C4-2B (cell line): ENCODE results near the gene IFT25.
A peak's percentile ranks its signal among the peaks of the same experiment; 100 is the strongest.

Experiments used
- H3K27ac ChIP-seq: fragments of 450-650 bp; 2 replicates; pipeline ENCODE4 v1.5.1; 2017
- ZFX ChIP-seq: fragments of 450-650 bp; IDR thresholded peaks from 2 replicates; pipeline ENCODE4 v1.6.1; 2017
- TF ChIP-seq, protein P1 (sequence below): fragments of 450-650 bp; conservative IDR thresholded peaks from 2 replicates; pipeline ENCODE4 v1.5.1; 2017; ENCODE audit warnings: mild to moderate bottlenecking

Gene IFT25

DNA sequence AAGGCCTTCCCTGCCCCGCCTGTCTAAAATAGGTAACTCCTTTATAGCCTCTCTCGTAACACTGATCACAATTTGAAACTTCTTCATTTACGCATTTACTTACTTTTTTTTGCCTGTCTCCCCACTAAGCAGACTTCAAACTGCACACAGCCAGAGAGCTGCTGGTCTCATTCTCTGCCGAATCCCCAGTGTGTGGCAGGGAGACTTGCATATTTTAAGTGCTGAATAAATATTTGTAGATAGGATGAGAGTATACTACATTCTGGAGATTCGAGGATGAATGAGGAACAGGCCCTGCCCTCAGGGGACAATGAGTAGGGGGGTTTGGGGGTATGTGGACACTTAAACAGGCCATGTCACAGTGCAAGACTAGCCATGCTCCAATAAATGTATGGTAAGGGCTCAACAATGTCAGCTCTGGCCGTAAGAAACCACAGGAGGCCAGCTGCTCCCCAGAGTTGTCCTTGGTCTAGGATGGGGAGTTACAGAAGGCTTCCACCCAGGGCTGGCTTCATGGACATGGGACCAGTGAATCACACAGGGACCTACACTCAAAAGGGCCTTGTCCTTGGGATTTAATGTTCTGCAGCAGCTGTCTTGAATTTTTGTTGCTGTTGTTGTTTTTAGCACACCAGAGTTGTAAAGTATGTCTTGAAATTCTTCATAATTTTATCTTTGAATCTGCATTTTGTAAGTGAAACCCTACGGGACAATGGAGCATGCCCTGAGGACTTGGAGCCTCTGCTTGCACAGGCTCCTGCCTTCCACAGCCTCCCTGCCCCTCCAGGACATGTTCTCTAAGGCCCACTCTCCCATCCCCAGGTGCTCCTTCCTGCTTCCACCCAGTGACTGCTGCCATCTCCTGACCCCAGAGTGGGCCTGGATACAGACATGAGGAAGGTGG, 43.0 kb downstream of the IFT25 start:
- TF ChIP-seq, protein P1, sequence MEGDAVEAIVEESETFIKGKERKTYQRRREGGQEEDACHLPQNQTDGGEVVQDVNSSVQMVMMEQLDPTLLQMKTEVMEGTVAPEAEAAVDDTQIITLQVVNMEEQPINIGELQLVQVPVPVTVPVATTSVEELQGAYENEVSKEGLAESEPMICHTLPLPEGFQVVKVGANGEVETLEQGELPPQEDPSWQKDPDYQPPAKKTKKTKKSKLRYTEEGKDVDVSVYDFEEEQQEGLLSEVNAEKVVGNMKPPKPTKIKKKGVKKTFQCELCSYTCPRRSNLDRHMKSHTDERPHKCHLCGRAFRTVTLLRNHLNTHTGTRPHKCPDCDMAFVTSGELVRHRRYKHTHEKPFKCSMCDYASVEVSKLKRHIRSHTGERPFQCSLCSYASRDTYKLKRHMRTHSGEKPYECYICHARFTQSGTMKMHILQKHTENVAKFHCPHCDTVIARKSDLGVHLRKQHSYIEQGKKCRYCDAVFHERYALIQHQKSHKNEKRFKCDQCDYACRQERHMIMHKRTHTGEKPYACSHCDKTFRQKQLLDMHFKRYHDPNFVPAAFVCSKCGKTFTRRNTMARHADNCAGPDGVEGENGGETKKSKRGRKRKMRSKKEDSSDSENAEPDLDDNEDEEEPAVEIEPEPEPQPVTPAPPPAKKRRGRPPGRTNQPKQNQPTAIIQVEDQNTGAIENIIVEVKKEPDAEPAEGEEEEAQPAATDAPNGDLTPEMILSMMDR = no peak
- TF ChIP-seq ZFX = no peak
- H3K27ac ChIP-seq = no peak overlapping the region

DNA sequence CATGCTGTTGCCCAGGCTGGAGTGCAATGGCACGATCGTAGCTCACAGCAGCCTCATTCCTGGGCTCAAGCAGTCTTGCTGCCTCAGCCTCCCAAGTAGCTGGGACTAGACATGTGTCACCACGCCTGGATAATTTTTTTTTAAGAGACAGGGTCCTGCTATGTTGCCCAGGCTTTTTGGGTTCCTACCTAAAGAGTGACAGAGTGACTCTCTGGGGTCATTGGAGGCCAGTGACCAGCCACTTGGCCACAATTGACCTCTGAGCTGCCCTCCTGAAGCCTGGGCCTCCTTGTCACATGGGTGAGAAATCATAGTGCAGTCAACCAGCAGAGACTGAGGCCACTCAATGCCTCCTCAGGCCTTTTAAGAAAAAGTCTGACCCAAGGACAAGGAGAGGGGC, 45.8 kb downstream of the IFT25 start:
- TF ChIP-seq, protein P1 = no peak
- no peak for TF ChIP-seq ZFX
- peak overlapping the region; percentile 56 for H3K27ac ChIP-seq

DNA sequence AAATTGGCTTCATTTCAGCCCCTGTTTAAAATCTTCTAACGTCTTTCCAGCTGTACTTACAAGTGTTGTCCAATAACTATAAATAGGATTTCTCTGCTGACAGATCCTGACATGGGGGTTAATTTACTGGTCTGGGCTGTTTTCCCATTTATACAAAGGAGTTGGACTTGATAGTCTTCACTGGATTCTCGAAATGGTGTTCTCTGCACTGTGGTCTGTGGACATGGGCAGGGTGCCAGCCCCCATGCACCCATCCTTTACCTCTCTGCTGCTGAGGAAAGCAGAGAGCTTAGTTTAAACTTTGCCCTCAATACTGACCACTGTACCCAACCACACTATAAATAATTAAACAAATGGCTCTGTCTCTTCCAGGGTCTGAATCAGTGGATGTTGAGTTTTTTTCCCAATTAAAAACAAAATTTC, 46.3 kb downstream of the IFT25 start:
- H3K27ac ChIP-seq = peak overlapping the region; percentile 56
- TF ChIP-seq, protein P1 = no peak
- no peak for TF ChIP-seq ZFX

DNA sequence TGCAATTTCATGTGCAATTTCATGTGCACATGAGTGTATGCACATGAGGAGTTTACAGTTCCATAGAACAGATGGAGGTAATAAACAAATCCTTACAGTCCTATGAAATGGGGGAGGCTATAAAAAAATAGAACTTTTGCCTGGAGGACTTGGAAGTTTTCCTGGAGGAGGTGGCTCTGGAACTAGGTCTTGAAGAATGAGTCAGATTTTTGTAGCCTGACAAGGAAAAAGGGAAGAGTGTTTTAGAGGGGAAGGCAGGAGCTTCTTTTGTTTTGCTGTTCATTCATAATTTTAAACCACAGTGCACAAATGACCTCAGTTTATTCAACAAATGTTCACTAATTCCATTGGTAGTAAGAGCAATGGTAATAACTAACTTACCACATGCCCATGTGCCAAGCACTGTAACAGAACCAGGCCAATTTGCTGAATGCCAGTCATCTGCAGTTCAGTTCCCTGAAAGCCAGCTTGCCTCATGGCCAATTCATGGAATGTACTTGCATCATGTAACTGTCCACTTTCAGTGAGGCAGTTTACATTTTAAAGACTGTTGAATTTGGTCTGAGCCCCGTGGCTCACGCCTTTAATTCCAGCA, 48.8 kb downstream of the IFT25 start:
- H3K27ac ChIP-seq = peak overlapping the region; percentile 56

DNA sequence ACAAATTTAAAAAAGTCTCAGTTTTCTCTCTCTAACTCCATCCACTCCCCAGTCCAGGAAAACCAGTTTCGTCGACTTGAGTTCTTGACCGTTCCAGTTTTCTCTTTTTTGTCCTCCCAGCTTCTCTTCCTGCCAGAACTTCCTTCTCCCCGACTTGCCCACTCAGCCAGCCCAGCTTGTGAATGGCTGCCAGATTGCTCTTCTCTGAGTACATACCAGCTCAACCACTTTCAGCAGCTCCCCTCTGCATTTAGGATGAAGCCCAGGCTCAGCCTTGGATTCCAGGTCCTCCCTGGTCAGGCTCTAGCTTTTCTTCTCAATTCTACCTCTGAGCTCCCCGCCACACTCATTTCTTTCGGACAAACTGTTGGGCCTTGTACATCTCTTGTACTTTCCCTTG, 50.1 kb downstream of the IFT25 start:
- TF ChIP-seq, protein P1 = no peak
- no peak for TF ChIP-seq ZFX
- peak overlapping the region; percentile 54 for H3K27ac ChIP-seq

More for the DNA sequence above, 48.8 kb downstream of the IFT25 start:
- TF ChIP-seq ZFX = no peak
- TF ChIP-seq, protein P1 = no peak

DNA sequence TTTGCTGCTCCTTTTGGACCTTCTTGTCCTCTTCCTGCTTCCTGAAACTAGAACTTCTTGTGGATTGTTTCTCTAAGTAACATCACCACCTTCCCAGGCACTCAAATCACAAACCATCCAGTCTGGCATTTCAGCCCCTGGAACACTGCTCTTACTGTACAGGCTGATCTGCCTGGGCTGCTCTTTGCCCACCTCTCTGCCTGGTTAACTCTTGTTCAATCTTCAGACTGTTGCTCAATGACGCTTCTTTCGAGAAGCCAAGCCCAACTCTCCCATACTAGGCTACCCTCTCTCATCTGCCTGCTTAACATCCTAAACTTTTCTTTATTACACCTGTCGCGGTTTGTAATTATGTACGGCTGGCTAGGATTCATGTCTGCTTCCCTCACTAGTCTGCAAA, 50.9 kb downstream of the IFT25 start:
- H3K27ac ChIP-seq = peak overlapping the region; percentile 54; the same call in 1 of the 2 replicates
- TF ChIP-seq ZFX = no peak
- TF ChIP-seq, protein P1 = no peak
